ENCODE results near the gene AKAP8.

The AKAP8 gene

DNA sequence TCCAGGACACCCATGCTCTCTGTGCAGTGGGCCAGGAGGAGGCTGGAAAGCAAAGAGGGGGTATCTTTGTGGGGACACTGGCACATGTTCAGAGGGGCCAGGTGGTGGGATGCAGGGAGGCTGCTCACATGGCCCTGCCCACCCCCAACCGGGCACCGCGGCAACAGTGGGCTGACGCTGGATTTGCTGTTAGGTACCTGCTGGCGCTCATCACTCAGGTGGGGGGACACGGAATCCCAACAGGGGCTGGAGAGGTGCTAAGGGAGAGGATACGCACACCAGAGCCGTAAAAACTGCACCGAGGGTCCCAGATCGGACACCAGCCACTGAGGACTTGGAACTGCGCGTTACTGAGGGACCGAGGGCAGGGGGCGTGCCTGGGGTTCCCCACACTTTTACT, 20.0 kb upstream of the AKAP8 start:
- H2BK15ac ChIP-seq (ENCODE audit: low read depth, poor library complexity, severe bottlenecking): no peak overlapping the region
- H2BK12ac ChIP-seq (ENCODE audit: low read length in 2 of 2): no peak overlapping the region
- peaks cover 40% of the 10 kb centered on the region for H3K79me1 ChIP-seq (replicated peaks; ENCODE audit: low read length, poor library complexity, severe bottlenecking)
- no peak overlapping the region for H2BK120ac ChIP-seq (ENCODE audit: low read depth, low read length)
- H3K4ac ChIP-seq (ENCODE audit: low read depth in 1 of 2, low read length in 2 of 2): no peak overlapping the region
- H3K4me1 ChIP-seq (ENCODE audit: control insufficient read depth, insufficient read depth, low read depth, low read length): peaks cover 18% of the 10 kb centered on the region
- no peak overlapping the region for H3K27ac ChIP-seq (ENCODE audit: low read length, poor library complexity, severe bottlenecking)
- 98% methylated on average over 12 of the region's 14 CpGs for WGBS
- H2AK5ac ChIP-seq (ENCODE audit: low read length, severe bottlenecking): no peak overlapping the region
- H3K4me3 ChIP-seq (ENCODE audit: insufficient read depth in 1 of 2, low read depth in 1 of 2, low read length in 2 of 2): no peak overlapping the region
- H3K27me3 ChIP-seq (ENCODE audit: control insufficient read depth in 1 of 2, insufficient read depth in 1 of 2, low read length in 2 of 2): no peaks in the 10 kb centered on the region
- peaks cover 73 to 87% of the 10 kb centered on the region in 2 experiments for H3K36me3 ChIP-seq (ENCODE audit: control insufficient read depth in 1 of 2, insufficient read depth in 2 of 2, low read depth in 1 of 2, low read length in 2 of 2)
- DNase-seq: no peak
- no peaks in the 10 kb centered on the region for H3K9me3 ChIP-seq (ENCODE audit: control insufficient read depth, low read length)
- no peak overlapping the region for H3K23ac ChIP-seq (ENCODE audit: low read length in 2 of 2)
- H3K18ac ChIP-seq (ENCODE audit: low read depth in 1 of 2, low read length in 2 of 2): no peak overlapping the region
- no peak overlapping the region for H4K8ac ChIP-seq (ENCODE audit: low read length)
- no peak overlapping the region for H3K4me2 ChIP-seq (ENCODE audit: low read length, poor library complexity, severe bottlenecking)
- H4K91ac ChIP-seq (ENCODE audit: low read length): no peak overlapping the region
- no peak overlapping the region for H2BK5ac ChIP-seq (ENCODE audit: low read depth, low read length, poor library complexity, severe bottlenecking)
- H3K14ac ChIP-seq (ENCODE audit: low read length in 2 of 2): no peak overlapping the region
- H3K9ac ChIP-seq (ENCODE audit: low read length): no peak overlapping the region
- H2AFZ ChIP-seq (ENCODE audit: low read depth, low read length): no peak overlapping the region

GRCh38 chr19:15399234-15399515, 19.6 kb upstream of the AKAP8 start:
- 99% methylated on average over 8 of the region's 8 CpGs for WGBS
- Histone ChIP-seq H4K91ac (ENCODE audit: low read length) (no peak overlapping the region), H3K27ac (ENCODE audit: low read length, poor library complexity, severe bottlenecking) (no peak overlapping the region), H2BK5ac (ENCODE audit: low read depth, low read length, poor library complexity, severe bottlenecking) (no peak overlapping the region), H3K4me2 (ENCODE audit: low read length, poor library complexity, severe bottlenecking) (no peak overlapping the region), H3K4ac (ENCODE audit: low read depth in 1 of 2, low read length in 2 of 2) (no peak overlapping the region), H3K27me3 (ENCODE audit: control insufficient read depth in 1 of 2, insufficient read depth in 1 of 2, low read length in 2 of 2) (no peaks in the 10 kb centered on the region), H2BK120ac (ENCODE audit: low read depth, low read length) (no peak overlapping the region), H3K14ac (ENCODE audit: low read length in 2 of 2) (no peak overlapping the region), H3K4me1 (ENCODE audit: control insufficient read depth, insufficient read depth, low read depth, low read length) (peaks cover 15% of the 10 kb centered on the region), H2BK12ac (ENCODE audit: low read length in 2 of 2) (no peak overlapping the region), H3K23ac (ENCODE audit: low read length in 2 of 2) (no peak overlapping the region), H3K18ac (ENCODE audit: low read depth in 1 of 2, low read length in 2 of 2) (no peak overlapping the region), H3K79me1 (replicated peaks; ENCODE audit: low read length, poor library complexity, severe bottlenecking) (peaks cover 40% of the 10 kb centered on the region), H3K36me3 (ENCODE audit: control insufficient read depth in 1 of 2, insufficient read depth in 2 of 2, low read depth in 1 of 2, low read length in 2 of 2) (peaks cover 78 to 89% of the 10 kb centered on the region in 2 experiments), H3K9me3 (ENCODE audit: control insufficient read depth, low read length) (no peaks in the 10 kb centered on the region), H2AK5ac (ENCODE audit: low read length, severe bottlenecking) (no peak overlapping the region), H2AFZ (ENCODE audit: low read depth, low read length) (no peak overlapping the region), H3K4me3 (ENCODE audit: insufficient read depth in 1 of 2, low read depth in 1 of 2, low read length in 2 of 2) (no peak overlapping the region), H4K8ac (ENCODE audit: low read length) (no peak overlapping the region), H3K9ac (ENCODE audit: low read length) (no peak overlapping the region), H2BK15ac (ENCODE audit: low read depth, poor library complexity, severe bottlenecking) (no peak overlapping the region)
- DNase-seq: no peak

- no peaks in the 10 kb centered on the region for H3K27me3 ChIP-seq (ENCODE audit: control insufficient read depth in 1 of 2, insufficient read depth in 1 of 2, low read length in 2 of 2)
- no peak overlapping the region for H2AFZ ChIP-seq (ENCODE audit: low read depth, low read length)
- peaks cover 12% of the 10 kb centered on the region for H3K4me1 ChIP-seq (ENCODE audit: control insufficient read depth, insufficient read depth, low read depth, low read length)
- no peak overlapping the region for H2AK5ac ChIP-seq (ENCODE audit: low read length, severe bottlenecking)
- no peak overlapping the region for H4K8ac ChIP-seq (ENCODE audit: low read length)
- DNase-seq: no peak
- no peak overlapping the region for H3K14ac ChIP-seq (ENCODE audit: low read length in 2 of 2)
- H3K23ac ChIP-seq (ENCODE audit: low read length in 2 of 2): no peak overlapping the region
- no peak overlapping the region for H2BK5ac ChIP-seq (ENCODE audit: low read depth, low read length, poor library complexity, severe bottlenecking)
- no peak overlapping the region for H2BK120ac ChIP-seq (ENCODE audit: low read depth, low read length)
- H4K91ac ChIP-seq (ENCODE audit: low read length): no peak overlapping the region
- no peaks in the 10 kb centered on the region for H3K9me3 ChIP-seq (ENCODE audit: control insufficient read depth, low read length)
- H3K18ac ChIP-seq (ENCODE audit: low read depth in 1 of 2, low read length in 2 of 2): no peak overlapping the region
- H3K79me1 ChIP-seq (replicated peaks; ENCODE audit: low read length, poor library complexity, severe bottlenecking): peaks cover 40% of the 10 kb centered on the region
- H3K4ac ChIP-seq (ENCODE audit: low read depth in 1 of 2, low read length in 2 of 2): no peak overlapping the region
- H2BK15ac ChIP-seq (ENCODE audit: low read depth, poor library complexity, severe bottlenecking): no peak overlapping the region
- H3K27ac ChIP-seq (ENCODE audit: low read length, poor library complexity, severe bottlenecking): no peak overlapping the region
- H3K4me3 ChIP-seq (ENCODE audit: insufficient read depth in 1 of 2, low read depth in 1 of 2, low read length in 2 of 2): no peak overlapping the region
- no peak overlapping the region for H3K4me2 ChIP-seq (ENCODE audit: low read length, poor library complexity, severe bottlenecking)
- WGBS: 97% methylated on average over 50 of the region's 50 CpGs
- H2BK12ac ChIP-seq (ENCODE audit: low read length in 2 of 2): no peak overlapping the region
- peaks cover 81 to 86% of the 10 kb centered on the region in 2 experiments for H3K36me3 ChIP-seq (ENCODE audit: control insufficient read depth in 1 of 2, insufficient read depth in 2 of 2, low read depth in 1 of 2, low read length in 2 of 2)
- no peak overlapping the region for H3K9ac ChIP-seq (ENCODE audit: low read length)
These were observed 19.1 kb upstream of the AKAP8 start for GRCh38 chr19:15398501-15399233.

GRCh38 chr19:15397782-15398181, 18.2 kb upstream of the AKAP8 start:
- Histone ChIP-seq H3K27me3 (ENCODE audit: control insufficient read depth in 1 of 2, insufficient read depth in 1 of 2, low read length in 2 of 2) (no peaks in the 10 kb centered on the region), H3K9me3 (ENCODE audit: control insufficient read depth, low read length) (no peaks in the 10 kb centered on the region), H2BK12ac (ENCODE audit: low read length in 2 of 2) (no peak overlapping the region), H3K18ac (ENCODE audit: low read depth in 1 of 2, low read length in 2 of 2) (no peak overlapping the region), H3K4me3 (ENCODE audit: insufficient read depth in 1 of 2, low read depth in 1 of 2, low read length in 2 of 2) (no peak overlapping the region), H3K4ac (ENCODE audit: low read depth in 1 of 2, low read length in 2 of 2) (no peak overlapping the region), H3K27ac (ENCODE audit: low read length, poor library complexity, severe bottlenecking) (no peak overlapping the region), H3K79me1 (replicated peaks; ENCODE audit: low read length, poor library complexity, severe bottlenecking) (peaks cover 40% of the 10 kb centered on the region), H3K14ac (ENCODE audit: low read length in 2 of 2) (no peak overlapping the region), H3K23ac (ENCODE audit: low read length in 2 of 2) (no peak overlapping the region), H2BK5ac (ENCODE audit: low read depth, low read length, poor library complexity, severe bottlenecking) (no peak overlapping the region), H3K4me2 (ENCODE audit: low read length, poor library complexity, severe bottlenecking) (no peak overlapping the region), H4K91ac (ENCODE audit: low read length) (no peak overlapping the region), H3K9ac (ENCODE audit: low read length) (no peak overlapping the region), H2BK120ac (ENCODE audit: low read depth, low read length) (no peak overlapping the region), H2AFZ (ENCODE audit: low read depth, low read length) (no peak overlapping the region), H2BK15ac (ENCODE audit: low read depth, poor library complexity, severe bottlenecking) (no peak overlapping the region), H2AK5ac (ENCODE audit: low read length, severe bottlenecking) (no peak overlapping the region), H4K8ac (ENCODE audit: low read length) (no peak overlapping the region), H3K36me3 (ENCODE audit: control insufficient read depth in 1 of 2, insufficient read depth in 2 of 2, low read depth in 1 of 2, low read length in 2 of 2) (peaks cover 79% of the 10 kb centered on the region in 2 experiments), H3K4me1 (ENCODE audit: control insufficient read depth, insufficient read depth, low read depth, low read length) (peaks cover 5% of the 10 kb centered on the region)
- WGBS: 97% methylated on average over 11 of the region's 11 CpGs
- DNase-seq: no peak
